H9 (cell line): ENCODE results near the gene PFN4. TPM values are rescaled to one million over a fixed set of nuclear protein-coding genes. Genes with fewer than 3 reads are reported as not detected.

Experiments used
- DNase-seq: peaks from one replicate; pipeline ENCODE4 v3.0.0-alpha.2; 2017
- H2AFZ ChIP-seq: one replicate; pipeline ENCODE4 v1.6.1; 2013; ENCODE audit warnings: mild to moderate bottlenecking, low read length, control low read depth, moderate library complexity
- H2AK5ac ChIP-seq: 2 replicates; pipeline ENCODE4 v1.6.1; 2013; ENCODE audit warnings: low read length, control low read depth, mixed read lengths; ENCODE audit not compliant: insufficient read length
- H2BK120ac ChIP-seq: one replicate; pipeline ENCODE4 v1.6.1; 2013; ENCODE audit warnings: low read depth, mild to moderate bottlenecking, low read length, control low read depth, inconsistent platforms; ENCODE audit not compliant: poor library complexity, severe bottlenecking
- H2BK12ac ChIP-seq: 2 replicates; pipeline ENCODE4 v1.6.1; 2013; ENCODE audit warnings: low read length, control low read depth, mixed read lengths, low read depth; ENCODE audit not compliant: insufficient read length
- H2BK15ac ChIP-seq: 2 replicates; pipeline ENCODE4 v1.6.1; 2013; ENCODE audit warnings: low read depth, low read length, control low read depth
- H2BK20ac ChIP-seq: one replicate; pipeline ENCODE4 v1.6.1; 2013; ENCODE audit warnings: low read depth, mild to moderate bottlenecking, low read length, control low read depth, inconsistent platforms; ENCODE audit not compliant: poor library complexity, severe bottlenecking
- H2BK5ac ChIP-seq: 2 replicates; pipeline ENCODE4 v1.6.1; 2013; ENCODE audit warnings: low read length, control low read depth, mixed read lengths; ENCODE audit not compliant: insufficient read length
- H3K14ac ChIP-seq: 2 replicates; pipeline ENCODE4 v1.6.1; 2013; ENCODE audit warnings: low read length, control low read depth; ENCODE audit not compliant: insufficient read depth
- H3K18ac ChIP-seq: 2 replicates; pipeline ENCODE4 v1.6.1; 2013; ENCODE audit warnings: low read depth, mild to moderate bottlenecking, mixed read lengths, low read length, control low read depth; ENCODE audit not compliant: insufficient read length
- H3K23ac ChIP-seq: 2 replicates; pipeline ENCODE4 v1.6.1; 2013; ENCODE audit warnings: low read length, control low read depth, mixed read lengths, low read depth; ENCODE audit not compliant: insufficient read length
- H3K23me2 ChIP-seq: 2 replicates; pipeline ENCODE4 v1.6.1; 2013; ENCODE audit warnings: low read depth, mild to moderate bottlenecking, mixed read lengths, low read length, control low read depth; ENCODE audit not compliant: insufficient read length, poor library complexity, severe bottlenecking
- H3K27ac ChIP-seq: 2 replicates; pipeline ENCODE4 v1.5.1; 2013; ENCODE audit warnings: low read length, control low read depth, mixed read lengths, low read depth; ENCODE audit not compliant: insufficient read length
- H3K27me3 ChIP-seq: 2 replicates; pipeline ENCODE4 v1.6.1; 2013; ENCODE audit warnings: low read length, control low read depth, inconsistent platforms; ENCODE audit not compliant: insufficient read depth
- H3K4ac ChIP-seq: 2 replicates; pipeline ENCODE4 v1.6.1; 2013; ENCODE audit warnings: low read depth, mild to moderate bottlenecking, control low read depth, inconsistent platforms, low read length, moderate library complexity
- H3K4me1 ChIP-seq: 2 replicates; pipeline ENCODE4 v1.6.1; 2013; ENCODE audit warnings: low read length, control low read depth, inconsistent platforms; ENCODE audit not compliant: insufficient read depth
- H3K4me2 ChIP-seq: 2 replicates; pipeline ENCODE4 v1.6.1; 2013; ENCODE audit warnings: low read length, control low read depth, mixed read lengths; ENCODE audit not compliant: insufficient read length, insufficient read depth
- H3K56ac ChIP-seq: 2 replicates; pipeline ENCODE4 v1.6.1; 2013; ENCODE audit warnings: low read depth, mild to moderate bottlenecking, mixed read lengths, low read length, control low read depth; ENCODE audit not compliant: insufficient read length
- H3K79me1 ChIP-seq: 2 replicates; pipeline ENCODE4 v1.6.1; 2013; ENCODE audit warnings: low read depth, mild to moderate bottlenecking, moderate library complexity, low read length, control low read depth, inconsistent platforms; ENCODE audit not compliant: insufficient read depth, poor library complexity, severe bottlenecking
- H3K79me2 ChIP-seq: 2 replicates; pipeline ENCODE4 v1.6.1; 2013; ENCODE audit warnings: low read length, control low read depth, inconsistent platforms; ENCODE audit not compliant: insufficient read depth
- H3K9ac ChIP-seq: 2 replicates; pipeline ENCODE4 v1.6.1; 2013; ENCODE audit warnings: low read length, control low read depth, mixed read lengths; ENCODE audit not compliant: insufficient read length; ENCODE audit errors: extremely low read depth
- H3K9me3 ChIP-seq: one replicate; pipeline ENCODE4 v1.6.1; 2013; ENCODE audit warnings: low read depth, low read length, inconsistent platforms; ENCODE audit not compliant: control insufficient read depth
- H3T11ph ChIP-seq: one replicate; pipeline ENCODE4 v1.6.1; 2013; ENCODE audit warnings: mild to moderate bottlenecking, low read length, control low read depth, inconsistent platforms
- H4K20me1 ChIP-seq: one replicate; pipeline ENCODE4 v1.6.1; 2013; ENCODE audit not compliant: control insufficient read depth, insufficient read length, insufficient read depth
- H4K5ac ChIP-seq: 2 replicates; pipeline ENCODE4 v1.6.1; 2013; ENCODE audit warnings: low read depth, mild to moderate bottlenecking, mixed read lengths, low read length, control low read depth; ENCODE audit not compliant: insufficient read length
- H4K8ac ChIP-seq: replicated peaks from 2 replicates; pipeline ENCODE4 v1.6.1; 2013; ENCODE audit warnings: low read length, control low read depth, mixed read lengths, low read depth; ENCODE audit not compliant: insufficient read length
- H4K91ac ChIP-seq: 2 replicates; pipeline ENCODE4 v1.6.1; 2013; ENCODE audit warnings: low read depth, mild to moderate bottlenecking, moderate library complexity, mixed read lengths, low read length, control low read depth; ENCODE audit not compliant: insufficient read length
- H3K27ac Mint-ChIP-seq, 3 experiments: 2 replicates in 2 of 3; 3 replicates in 1 of 3; pipeline ENCODE4 v1.8.0; 2020 to 2021; ENCODE audit warnings: mixed read lengths in 3 of 3, mild to moderate bottlenecking in 1 of 3, moderate library complexity in 1 of 3
- H3K27me3 Mint-ChIP-seq: 2 replicates; pipeline ENCODE4 v1.8.0; 2021; ENCODE audit warnings: low read depth, mild to moderate bottlenecking, moderate library complexity, mixed read lengths
- H3K36me3 Mint-ChIP-seq, 3 experiments: 2 replicates in 2 of 3; 3 replicates in 1 of 3; pipeline ENCODE4 v1.8.0; 2020 to 2021; ENCODE audit warnings: low read depth in 3 of 3, mixed read lengths in 3 of 3; ENCODE audit not compliant: insufficient read depth in 1 of 3
- H3K4me1 Mint-ChIP-seq, 2 experiments: 2 replicates each; pipeline ENCODE4 v1.8.0; 2020; ENCODE audit warnings: mixed read lengths in 2 of 2
- H3K4me3 Mint-ChIP-seq, 2 experiments: 2 replicates in 1 of 2; 3 replicates in 1 of 2; pipeline ENCODE4 v1.8.0; 2020 to 2021; ENCODE audit warnings: mild to moderate bottlenecking in 2 of 2, mixed read lengths in 2 of 2, moderate library complexity in 1 of 2
- H3K9me3 Mint-ChIP-seq, 2 experiments: 2 replicates in 1 of 2; 3 replicates in 1 of 2; pipeline ENCODE4 v1.8.0; 2020; ENCODE audit warnings: mild to moderate bottlenecking in 2 of 2, mixed read lengths in 2 of 2, moderate library complexity in 1 of 2
- CTCF ChIP-seq: fragments of 200-600 bp; sonication (generic); conservative IDR thresholded peaks from 3 replicates; pipeline ENCODE4 v1.8.0; 2021; ENCODE audit warnings: antibody characterized with exemption, mild to moderate bottlenecking
- WGBS: extraction: QIAGEN DNeasy Blood & Tissue Kit; methylation state at CpG from one replicate; pipeline ENCODE4 v1.1.7; 2013; ENCODE audit warnings: missing lambda C conversion rate, low lambda C conversion rate, mixed read lengths; ENCODE audit not compliant: insufficient read length; ENCODE audit errors: extremely low coverage; 5-methylcytosine and 5-hydroxymethylcytosine counted together
- total RNA-seq: library from RNA; stranded (reverse); gene quantifications from 2 replicates; pipeline ENCODE4 v1.2.1, GENCODE V29; 2021

The PFN4 gene
- total RNA-seq, 1 experiment from 2014 or later = not detected

GRCh38 chr2:24104906-24105305 is 18.2 kb downstream of the PFN4 start:
- Histone ChIP-seq H3K9ac (no peak overlapping the region), H4K20me1 (no peaks in the 10 kb centered on the region), H4K5ac (no peak overlapping the region), H3K4me1 (no peaks in the 10 kb centered on the region), H4K8ac (peak overlapping the region; percentile 18), H2BK5ac (no peak overlapping the region), H3K9me3 (no peaks in the 10 kb centered on the region), H3K79me1 (no peaks in the 10 kb centered on the region), H2BK20ac (no peak overlapping the region), H2BK120ac (no peak overlapping the region), H2AK5ac (no peak overlapping the region), H4K91ac (no peak overlapping the region), H3K27ac (no peak overlapping the region), H3K18ac (no peak overlapping the region), H3K79me2 (no peaks in the 10 kb centered on the region), H2AFZ (no peak overlapping the region), H3K14ac (no peak overlapping the region; the same call in 1 of the 2 replicates), H3K4me2 (no peak overlapping the region), H2BK15ac (no peak overlapping the region), H3K4ac (no peak overlapping the region), H3K23me2 (no peaks in the 10 kb centered on the region), H2BK12ac (no peak overlapping the region), H3K56ac (no peak overlapping the region), H3T11ph (no peak overlapping the region), H3K27me3 (no peaks in the 10 kb centered on the region), H3K23ac (no peak overlapping the region)
- Mint-ChIP-seq H3K4me1 (peaks cover 0 to 5% of the 10 kb centered on the region in 2 experiments; a peak in 1 of 4 replicates), H3K9me3 (peaks cover 14 to 21% of the 10 kb centered on the region in 2 experiments; a peak in 4 of 5 replicates), H3K27me3 (no peaks in the 10 kb centered on the region; the same call in 1 of the 2 replicates), H3K36me3 (peaks cover 0 to 9% (median 0%) of the 10 kb centered on the region in 3 experiments; a peak in 3 of 7 replicates), H3K4me3 (no peak overlapping the region), H3K27ac (peak overlapping the region in 1 of 3 experiments; percentile 82; a peak in 1 of 7 replicates)
- TF ChIP-seq CTCF = no peak
- no peak for DNase-seq
- WGBS = no CpG with 5 or more reads among the region's 4 CpGs
